CD4-positive, CD25-positive, alpha-beta regulatory T cell (primary cell): ENCODE data around the gene WWP2. TPM values are rescaled to one million over a fixed set of nuclear protein-coding genes. Genes with fewer than 3 reads are reported as not detected.
"Not testable (repeated sequence)": the region's sequence is repeated elsewhere in the genome, so short reads cannot be mapped to it uniquely, and the experiment has no call there.

Experiments used
- ATAC-seq, 2 donors: fragments of 150-1000 bp; cut with Tn5 transposase; one replicate each; pipeline ENCODE4 v1.10.0; 2021; ENCODE audit warnings: low read depth in 2 of 2, moderate number of reproducible peaks in 2 of 2, moderate library complexity in 1 of 2
- DNase-seq, 3 donors: peaks; one replicate each; pipeline versions ENCODE4 v3.0.0 to v3.0.0-alpha.2; 2012 to 2022; ENCODE audit warnings: mixed read lengths in 1 of 3
- H3K27ac ChIP-seq: one replicate; pipeline ENCODE4 v1.7.0; 2013; ENCODE audit warnings: mild to moderate bottlenecking, low read length; ENCODE audit not compliant: insufficient read depth, poor library complexity, severe bottlenecking
- H3K27me3 ChIP-seq: one replicate; pipeline ENCODE4 v1.7.0; 2013; ENCODE audit warnings: low read length; ENCODE audit not compliant: control insufficient read depth, insufficient read depth
- H3K36me3 ChIP-seq: one replicate; pipeline ENCODE4 v1.7.0; 2013; ENCODE audit warnings: mild to moderate bottlenecking, low read length, moderate library complexity; ENCODE audit not compliant: control insufficient read depth, insufficient read depth
- H3K4me1 ChIP-seq: 2 replicates; pipeline ENCODE4 v1.7.0; 2013; ENCODE audit warnings: mild to moderate bottlenecking, low read length; ENCODE audit not compliant: insufficient read depth, control insufficient read depth, poor library complexity, severe bottlenecking
- H3K4me3 ChIP-seq: one replicate; pipeline ENCODE4 v1.7.0; 2013; ENCODE audit warnings: low read depth, mild to moderate bottlenecking, low read length, moderate library complexity
- H3K9me3 ChIP-seq, 2 experiments: 1 replicate in 1 of 2; 2 replicates in 1 of 2; pipeline ENCODE4 v1.7.0; 2013; ENCODE audit warnings: low read length in 2 of 2, mild to moderate bottlenecking in 1 of 2, moderate library complexity in 1 of 2; ENCODE audit not compliant: control insufficient read depth in 2 of 2
- H3K27ac Mint-ChIP-seq, 3 donors: one replicate each; pipeline ENCODE4 v1.8.0; 2020 to 2022; ENCODE audit warnings: mild to moderate bottlenecking in 3 of 3, mixed read lengths in 3 of 3, moderate library complexity in 2 of 3
- H3K27me3 Mint-ChIP-seq: one replicate; pipeline ENCODE4 v1.8.0; 2022; ENCODE audit warnings: mild to moderate bottlenecking, mixed read lengths
- H3K36me3 Mint-ChIP-seq: one replicate; pipeline ENCODE4 v1.8.0; 2020; ENCODE audit warnings: mixed read lengths
- H3K4me1 Mint-ChIP-seq, 4 donors: one replicate each; pipeline ENCODE4 v1.8.0; 2020 to 2022; ENCODE audit warnings: mixed read lengths in 4 of 4, mild to moderate bottlenecking in 1 of 4
- H3K4me3 Mint-ChIP-seq, 4 donors: one replicate each; pipeline ENCODE4 v1.8.0; 2020 to 2022; ENCODE audit warnings: mild to moderate bottlenecking in 4 of 4, mixed read lengths in 4 of 4, moderate library complexity in 3 of 4
- H3K9me3 Mint-ChIP-seq, 7 donors: one replicate each; pipeline ENCODE4 v1.8.0; 2020 to 2022; ENCODE audit warnings: mixed read lengths in 7 of 7, mild to moderate bottlenecking in 3 of 7, moderate library complexity in 2 of 7
- polyA plus RNA-seq, 4 donors: library from polyadenylated mRNA; unstranded; fragments of 300-500 nt; fragmentation: Illumina TruSeq; gene quantifications; one replicate each; pipeline ENCODE4 v1.2.3, GENCODE V29; 2021
- total RNA-seq: library from RNA; stranded (reverse); gene quantifications from one replicate; pipeline ENCODE4 v1.2.3, GENCODE V29; 2022

WWP2 gene
- total and polyA plus RNA-seq, 5 donors from 2014 or later = 36.3 to 93.0 (median 41.5) TPM

DNA sequence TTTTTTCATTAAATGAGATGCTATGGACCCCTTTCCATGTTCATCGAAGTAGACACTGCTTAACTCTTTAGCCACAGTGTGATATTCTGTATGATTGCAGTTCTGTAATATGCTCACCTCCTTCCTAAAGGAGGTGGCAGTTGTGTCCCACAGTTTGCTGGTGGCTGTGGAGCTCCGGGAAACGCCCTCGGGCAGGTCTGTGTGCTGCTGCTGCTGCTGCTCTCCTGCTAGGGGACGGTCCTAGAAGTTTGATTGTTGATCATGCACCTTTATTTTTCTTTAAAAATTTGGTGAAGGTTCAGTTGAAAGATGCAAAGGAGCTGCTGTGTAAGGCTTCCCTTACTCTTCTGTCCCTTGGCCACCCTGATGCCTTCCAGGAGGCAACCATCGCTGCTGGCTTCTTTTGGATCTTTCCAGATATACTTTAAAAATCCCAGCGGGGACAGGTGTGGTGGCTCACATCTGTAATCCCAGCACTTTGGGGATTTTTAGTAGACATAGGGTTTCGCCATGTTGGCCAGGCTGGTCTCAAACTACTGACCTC is 180.6 kb downstream of the WWP2 start:
- Histone ChIP-seq H3K4me1 (no peaks in the 10 kb centered on the region), H3K9me3 (no peaks in the 10 kb centered on the region), H3K27me3 (no peaks in the 10 kb centered on the region), H3K36me3 (peaks cover 33% of the 10 kb centered on the region), H3K27ac (no peak overlapping the region), H3K4me3 (no peak overlapping the region)
- no peaks in the 10 kb centered on the region for H3K27me3 Mint-ChIP-seq
- DNase-seq (no peak), ATAC-seq (no peak)
- no peak overlapping the region for H3K27ac Mint-ChIP-seq
- H3K9me3 Mint-ChIP-seq = no peaks in the 10 kb centered on the region
- H3K4me1 Mint-ChIP-seq = no peaks in the 10 kb centered on the region
- H3K4me3 Mint-ChIP-seq = no peak overlapping the region
- H3K36me3 Mint-ChIP-seq = peaks cover 8% of the 10 kb centered on the region

DNA sequence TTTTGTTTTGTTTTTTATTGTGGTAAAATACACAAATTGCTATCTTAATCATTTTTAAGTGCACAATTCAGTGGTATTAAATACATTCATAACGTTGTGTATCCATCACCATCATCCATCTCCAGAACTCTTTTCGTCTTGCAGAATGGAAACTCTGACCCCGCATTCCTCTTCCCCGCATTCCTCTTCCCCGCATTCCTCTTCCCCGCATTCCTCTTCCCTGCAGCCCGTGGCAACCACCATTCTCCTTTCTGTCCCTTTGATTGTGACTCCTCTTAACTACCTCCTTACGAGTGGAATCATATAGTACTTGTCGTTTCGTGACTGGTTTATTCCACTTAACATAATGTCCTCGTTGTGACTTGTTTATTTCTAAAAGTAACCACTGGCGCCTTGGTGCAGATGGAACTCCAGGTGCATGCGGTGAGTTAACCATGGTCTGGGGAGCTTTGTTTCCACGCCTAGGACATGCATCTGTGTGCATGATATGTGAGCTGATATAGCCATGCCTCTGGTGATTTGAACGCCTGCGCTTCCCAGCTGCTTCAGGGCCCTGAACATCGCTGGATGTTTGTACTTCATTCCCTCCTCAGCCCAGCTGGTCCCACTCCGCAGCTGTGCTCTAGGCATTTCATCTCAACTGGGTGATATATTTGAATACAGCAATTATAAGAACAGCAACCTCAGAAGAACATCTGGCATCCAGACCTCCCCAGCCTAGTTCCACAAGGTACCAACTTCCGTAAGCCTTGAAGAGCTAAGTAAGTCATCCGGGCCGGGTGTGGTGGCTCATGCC is 181.3 kb downstream of the WWP2 start:
- H3K4me1 ChIP-seq, H3K4me3 ChIP-seq, H3K27ac ChIP-seq, H3K27ac Mint-ChIP-seq, H3K36me3 Mint-ChIP-seq, H3K9me3 Mint-ChIP-seq, H3K27me3 ChIP-seq, H3K9me3 ChIP-seq, H3K4me1 Mint-ChIP-seq, H3K27me3 Mint-ChIP-seq, DNase-seq, H3K4me3 Mint-ChIP-seq, ATAC-seq: not testable (repeated sequence)
- H3K36me3 ChIP-seq = peaks cover 26% of the 10 kb centered on the region

GRCh38 chr16:69950411-69950810 is 188.3 kb downstream of the WWP2 start:
- H3K9me3 ChIP-seq, H3K27me3 ChIP-seq, H3K27ac ChIP-seq, H3K4me3 Mint-ChIP-seq, H3K36me3 Mint-ChIP-seq, DNase-seq, H3K27me3 Mint-ChIP-seq, H3K9me3 Mint-ChIP-seq, H3K27ac Mint-ChIP-seq, H3K4me1 Mint-ChIP-seq, H3K36me3 ChIP-seq, H3K4me3 ChIP-seq, ATAC-seq, H3K4me1 ChIP-seq: not testable (repeated sequence)

DNA sequence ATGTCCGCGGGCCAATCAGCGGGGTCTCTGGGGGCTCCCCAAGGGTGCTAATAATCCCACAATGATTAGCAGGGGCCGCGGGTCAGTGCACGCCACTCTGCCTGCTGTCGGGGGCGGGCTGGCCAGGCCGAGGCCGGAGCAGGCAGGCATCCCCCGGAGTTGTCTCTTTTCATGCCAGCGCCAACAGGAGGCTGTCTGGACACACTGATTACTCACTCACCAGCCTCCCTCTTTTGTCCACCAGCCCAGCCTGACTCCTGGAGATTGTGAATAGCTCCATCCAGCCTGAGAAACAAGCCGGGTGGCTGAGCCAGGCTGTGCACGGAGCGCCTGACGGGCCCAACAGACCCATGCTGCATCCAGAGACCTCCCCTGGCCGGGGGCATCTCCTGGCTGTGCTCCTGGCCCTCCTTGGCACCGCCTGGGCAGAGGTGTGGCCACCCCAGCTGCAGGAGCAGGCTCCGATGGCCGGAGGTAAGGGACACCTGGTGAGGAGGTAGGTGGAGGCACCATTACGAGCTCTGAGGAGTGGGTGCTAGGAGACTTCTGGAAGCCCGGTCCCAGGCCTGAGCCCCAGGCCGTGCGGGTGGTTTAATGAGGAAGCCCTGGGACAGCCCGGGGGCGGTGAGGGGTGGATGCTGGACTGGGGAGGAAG is 189.0 kb downstream of the WWP2 start, which contains the start of gene CLEC18A:
TSS of gene CLEC18A (plus strand) at position 318 of the 655 bp plus-strand sequence. CDS start at position 351, 33 bp downstream.
- not testable (repeated sequence) for H3K27me3 ChIP-seq, H3K36me3 ChIP-seq, H3K4me1 Mint-ChIP-seq, H3K36me3 Mint-ChIP-seq, H3K27me3 Mint-ChIP-seq, H3K27ac Mint-ChIP-seq, H3K9me3 ChIP-seq, H3K4me3 Mint-ChIP-seq, ATAC-seq, H3K9me3 Mint-ChIP-seq, DNase-seq, H3K4me3 ChIP-seq, H3K27ac ChIP-seq, H3K4me1 ChIP-seq

- not testable (repeated sequence) for ATAC-seq, DNase-seq, H3K4me1 ChIP-seq, H3K36me3 ChIP-seq, H3K4me1 Mint-ChIP-seq, H3K4me3 Mint-ChIP-seq, H3K9me3 Mint-ChIP-seq, H3K27me3 Mint-ChIP-seq, H3K27me3 ChIP-seq, H3K36me3 Mint-ChIP-seq, H3K27ac Mint-ChIP-seq, H3K27ac ChIP-seq, H3K9me3 ChIP-seq, H3K4me3 ChIP-seq
Observed at GRCh38 chr16:69951672-69952031, 189.5 kb downstream of the WWP2 start.

GRCh38 chr16:69952116-69952515 is 190.0 kb downstream of the WWP2 start:
- not testable (repeated sequence) for ATAC-seq, H3K4me1 ChIP-seq, H3K4me1 Mint-ChIP-seq, H3K36me3 ChIP-seq, H3K36me3 Mint-ChIP-seq, H3K27ac ChIP-seq, H3K27me3 Mint-ChIP-seq, H3K27me3 ChIP-seq, H3K4me3 Mint-ChIP-seq, H3K27ac Mint-ChIP-seq, H3K4me3 ChIP-seq, DNase-seq, H3K9me3 Mint-ChIP-seq, H3K9me3 ChIP-seq

DNA sequence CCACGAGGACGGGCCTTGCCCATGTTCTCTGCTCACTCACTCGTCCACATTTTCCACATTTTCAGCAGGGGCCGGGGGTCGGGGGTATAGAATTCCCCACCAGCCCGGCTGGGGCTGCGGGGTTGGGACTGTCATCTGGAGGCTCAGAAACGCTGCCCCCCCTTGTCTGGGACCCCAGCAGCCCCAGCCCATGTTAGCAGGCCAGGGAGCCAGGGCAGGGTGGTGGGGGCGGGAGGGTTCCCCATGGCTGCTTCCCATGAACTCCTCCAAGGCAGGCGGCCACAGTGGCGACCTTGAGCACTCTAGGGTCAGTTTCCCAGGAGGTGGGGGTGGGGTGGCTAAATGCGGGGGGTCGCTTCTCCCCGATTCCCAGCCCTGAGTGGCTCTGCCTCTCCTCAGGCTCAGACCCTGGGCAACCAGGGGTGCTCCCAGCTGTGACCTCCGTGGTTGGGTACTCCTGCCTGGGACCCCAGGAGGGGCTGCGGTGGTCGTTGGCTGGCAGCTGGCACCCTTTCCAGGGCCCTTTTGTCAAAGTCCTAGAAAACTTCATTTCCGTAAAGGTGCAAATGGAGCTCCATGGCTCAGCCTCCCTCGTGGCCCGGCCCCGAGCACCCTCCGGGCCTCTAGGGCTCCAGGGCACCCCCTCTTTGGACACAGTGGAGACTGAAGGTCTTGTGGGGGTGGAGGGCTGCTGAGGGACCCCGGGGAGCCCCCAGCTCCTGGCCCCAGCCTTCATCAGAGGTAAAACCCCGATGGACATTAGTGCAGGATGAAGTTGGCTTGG is 190.6 kb downstream of the WWP2 start:
- ATAC-seq, H3K36me3 Mint-ChIP-seq, H3K4me3 Mint-ChIP-seq, H3K4me1 ChIP-seq, H3K4me1 Mint-ChIP-seq, H3K27ac Mint-ChIP-seq, H3K27me3 Mint-ChIP-seq, H3K9me3 ChIP-seq, DNase-seq, H3K36me3 ChIP-seq, H3K27me3 ChIP-seq, H3K4me3 ChIP-seq, H3K27ac ChIP-seq, H3K9me3 Mint-ChIP-seq: not testable (repeated sequence)
